HG03196 (cell line): ENCODE data around the gene NRF1.

ENCODE experiments used
- ATAC-seq: cut with Tn5 transposase; IDR thresholded peaks from one replicate; pipeline ENCODE4 v1.9.1; 2021; ENCODE audit not compliant: unreplicated experiment

Gene NRF1

GRCh38 chr7:129768614-129769399, 157.3 kb downstream of the NRF1 start:
- no peak for ATAC-seq

DNA sequence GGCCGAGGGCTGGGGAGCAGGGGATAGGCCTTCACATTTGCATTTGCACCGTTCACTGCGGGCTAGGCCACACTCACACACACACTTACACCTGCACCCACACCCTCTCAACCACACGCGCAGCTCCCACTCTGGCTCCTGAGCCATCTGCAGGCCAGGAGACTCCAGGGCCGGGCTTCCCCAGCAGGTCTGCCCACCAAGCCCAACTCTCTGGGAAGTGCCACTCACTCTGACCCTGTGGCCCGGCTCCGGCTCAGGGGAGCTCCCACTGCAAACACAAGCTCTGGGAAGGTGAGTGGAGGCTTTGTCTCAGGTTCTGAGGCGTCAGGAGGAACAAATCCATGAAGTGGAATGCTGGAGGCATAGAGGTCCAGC, 157.9 kb downstream of the NRF1 start:
- no peak for ATAC-seq

GRCh38 chr7:129769866-129770808, 158.6 kb downstream of the NRF1 start:
- ATAC-seq: no peak

DNA sequence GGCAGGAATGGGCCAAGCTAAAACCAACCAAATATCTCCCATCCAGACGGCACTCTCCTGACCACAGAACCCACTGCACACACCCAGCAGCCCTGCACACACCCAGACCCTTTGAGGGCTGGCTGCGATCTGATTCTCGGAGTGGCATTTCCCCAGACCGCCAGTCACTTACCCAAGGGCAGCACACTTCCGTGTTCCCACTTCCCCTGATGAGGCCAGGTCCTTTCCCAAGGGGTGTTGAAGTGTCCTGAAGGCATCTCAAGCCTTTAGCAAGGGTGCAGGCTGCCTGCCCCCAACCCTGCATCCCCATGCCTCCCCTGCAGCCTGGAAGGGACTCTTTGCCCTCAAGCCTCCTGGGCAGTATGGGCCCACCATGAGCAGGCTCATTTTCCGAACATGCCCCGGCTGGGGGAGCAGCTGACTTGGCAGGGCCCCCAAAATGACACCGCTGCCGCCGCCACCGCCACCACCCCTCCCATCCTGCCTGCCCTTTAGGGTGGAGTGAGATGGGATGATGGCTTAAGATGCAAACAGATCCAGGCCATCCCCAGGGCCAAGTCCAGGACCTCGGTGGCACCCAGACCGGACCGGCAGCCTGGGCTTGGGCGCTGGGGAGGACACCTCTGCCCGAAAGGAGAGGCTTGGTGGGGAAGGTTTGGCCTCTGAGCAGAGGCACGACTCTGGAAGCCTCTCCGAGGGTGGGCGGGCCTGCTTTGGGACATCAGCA, 159.8 kb downstream of the NRF1 start:
- no peak for ATAC-seq

DNA sequence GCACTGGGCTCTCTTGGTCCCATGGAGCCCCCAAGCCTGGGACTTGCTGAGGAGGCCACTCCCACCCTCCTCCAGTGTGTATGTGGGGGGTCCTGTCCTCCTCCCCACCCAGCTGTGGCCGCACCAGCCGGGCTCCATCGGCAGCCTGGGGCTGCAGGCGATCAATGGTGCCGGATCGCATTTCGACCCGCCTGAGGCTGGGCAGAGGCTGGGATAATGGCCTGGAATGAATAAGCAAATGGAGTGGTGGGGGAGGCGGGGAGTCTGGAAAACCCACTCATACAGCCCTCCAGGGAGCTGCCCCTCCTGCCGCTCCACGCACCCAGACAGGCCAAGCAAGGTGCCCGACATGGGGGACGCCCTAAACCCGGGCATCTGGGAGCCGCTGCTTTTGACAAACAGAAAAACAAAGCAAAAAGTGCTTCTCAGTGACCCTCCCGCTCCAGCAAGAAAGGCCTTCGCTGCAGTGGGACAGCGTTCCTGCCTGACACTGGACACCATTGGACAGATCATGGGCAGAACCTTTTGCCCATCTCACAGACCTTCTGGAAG, 160.5 kb downstream of the NRF1 start:
- ATAC-seq: no peak

DNA sequence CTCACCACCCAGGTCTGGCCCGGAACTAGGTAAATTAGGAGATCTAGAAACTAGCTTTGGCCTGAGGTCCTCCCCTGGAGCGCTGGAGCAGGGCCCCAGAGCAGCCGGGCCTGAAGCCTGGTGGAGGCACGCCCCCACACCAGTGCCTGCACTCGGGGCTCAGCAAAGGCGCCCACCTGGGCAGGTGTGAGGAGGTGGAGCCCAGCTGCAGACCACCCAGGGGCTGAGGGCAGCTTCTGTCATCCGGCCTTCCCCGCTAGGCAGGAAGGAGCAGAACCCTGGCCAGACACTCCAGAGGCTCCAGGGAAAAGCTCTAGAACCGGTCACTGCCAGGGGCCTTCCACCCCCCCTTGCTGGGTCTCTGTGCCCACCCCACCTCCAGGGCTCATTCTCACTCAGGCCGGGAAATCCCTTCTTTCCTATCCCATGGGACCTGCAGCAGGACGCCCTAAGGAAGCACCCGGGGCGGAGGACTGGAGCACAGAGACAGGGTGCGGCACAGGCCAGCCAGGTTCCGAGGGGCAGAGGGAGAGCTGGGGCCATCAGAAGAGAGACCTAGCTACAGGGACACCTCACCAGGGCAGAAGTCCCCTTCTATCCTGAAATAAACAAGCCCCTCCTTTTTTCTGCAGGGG, 161.2 kb downstream of the NRF1 start:
- ATAC-seq: no peak

- ATAC-seq: no peak
These were observed 161.8 kb downstream of the NRF1 start for GRCh38 chr7:129773328-129773731.

DNA sequence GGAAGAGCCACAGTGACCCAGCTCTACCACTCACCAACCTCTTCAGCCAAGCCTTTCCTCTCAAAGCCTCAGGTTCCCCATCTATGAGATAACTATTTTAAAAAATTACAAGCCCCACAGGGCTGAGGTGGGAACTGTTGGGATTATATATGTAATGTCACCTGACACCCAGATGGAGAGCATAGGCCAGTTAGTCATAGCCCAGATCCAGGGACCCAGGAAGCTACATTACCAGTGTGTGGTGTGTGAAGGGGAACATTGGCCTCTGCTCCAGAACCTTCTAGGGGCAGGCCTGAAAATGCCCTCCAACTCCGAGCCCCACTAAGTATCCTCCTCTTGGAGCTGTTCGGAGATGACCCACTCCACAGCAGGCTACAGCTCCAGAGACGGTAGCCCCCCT, 162.4 kb downstream of the NRF1 start:
- no peak for ATAC-seq

DNA sequence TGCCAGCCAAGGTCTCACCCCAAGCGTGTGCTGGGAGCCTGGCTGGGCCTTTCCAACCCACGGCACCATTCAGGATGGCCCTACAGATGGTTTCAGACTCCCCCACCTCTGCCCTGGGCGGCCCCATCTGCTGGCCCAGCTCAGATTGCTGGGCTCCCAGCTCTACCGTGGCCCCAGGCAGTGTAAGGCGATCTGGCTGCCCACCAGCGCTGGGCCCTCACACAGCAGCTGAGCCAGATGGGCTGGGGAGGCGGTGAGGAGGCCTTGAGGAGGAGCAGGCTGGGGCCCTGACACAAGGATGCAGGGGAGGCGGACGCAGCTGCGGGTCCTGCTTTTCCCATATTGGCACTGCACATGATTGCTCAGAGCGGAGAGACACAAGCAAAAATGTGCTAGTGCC, 162.8 kb downstream of the NRF1 start:
- ATAC-seq: no peak

DNA sequence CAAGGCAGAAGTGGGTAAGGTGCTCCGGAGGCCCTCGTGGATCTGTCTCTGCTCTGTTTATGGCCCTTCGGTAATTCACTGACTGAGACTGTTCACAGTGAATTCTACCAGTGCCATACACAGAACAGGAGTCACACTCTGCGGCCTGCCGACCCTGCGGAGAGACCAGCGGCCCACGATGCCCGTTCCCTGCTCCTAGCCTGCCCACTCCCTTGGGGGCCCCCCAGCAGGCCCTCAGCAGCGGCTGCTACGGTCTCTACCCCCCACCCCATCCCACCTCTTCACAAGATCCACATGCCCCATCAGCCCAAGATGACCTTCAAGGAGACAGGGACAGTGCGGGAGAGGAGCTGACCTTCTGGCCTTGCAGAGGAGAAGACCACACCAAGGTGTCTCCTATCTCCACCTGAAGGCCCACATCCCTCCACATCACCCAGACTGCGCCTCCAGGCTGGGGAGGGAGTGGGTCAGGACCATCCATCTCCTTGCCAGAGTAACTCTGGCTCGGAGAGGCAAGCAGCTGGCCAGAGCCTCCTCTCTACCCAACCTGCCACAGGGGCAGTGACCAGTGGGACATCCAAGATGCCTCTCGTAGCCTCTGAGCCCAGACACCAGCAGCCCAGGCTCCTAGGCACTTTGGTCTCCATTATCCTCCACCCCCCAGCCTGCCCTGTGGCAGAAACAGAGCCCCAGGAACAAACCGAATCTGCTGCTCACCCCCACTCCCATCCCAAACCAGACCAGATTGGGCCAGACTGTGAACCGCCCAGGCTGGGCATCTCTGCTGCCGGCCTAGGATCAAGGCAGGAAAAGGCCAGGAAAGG, 163.6 kb downstream of the NRF1 start:
- no peak for ATAC-seq

- ATAC-seq: no peak
These were observed 164.3 kb downstream of the NRF1 start for GRCh38 chr7:129775695-129776361.

- ATAC-seq: no peak
These were observed 164.8 kb downstream of the NRF1 start for GRCh38 chr7:129776362-129776722.

GRCh38 chr7:129777195-129777844, 165.8 kb downstream of the NRF1 start:
- ATAC-seq: no peak

DNA sequence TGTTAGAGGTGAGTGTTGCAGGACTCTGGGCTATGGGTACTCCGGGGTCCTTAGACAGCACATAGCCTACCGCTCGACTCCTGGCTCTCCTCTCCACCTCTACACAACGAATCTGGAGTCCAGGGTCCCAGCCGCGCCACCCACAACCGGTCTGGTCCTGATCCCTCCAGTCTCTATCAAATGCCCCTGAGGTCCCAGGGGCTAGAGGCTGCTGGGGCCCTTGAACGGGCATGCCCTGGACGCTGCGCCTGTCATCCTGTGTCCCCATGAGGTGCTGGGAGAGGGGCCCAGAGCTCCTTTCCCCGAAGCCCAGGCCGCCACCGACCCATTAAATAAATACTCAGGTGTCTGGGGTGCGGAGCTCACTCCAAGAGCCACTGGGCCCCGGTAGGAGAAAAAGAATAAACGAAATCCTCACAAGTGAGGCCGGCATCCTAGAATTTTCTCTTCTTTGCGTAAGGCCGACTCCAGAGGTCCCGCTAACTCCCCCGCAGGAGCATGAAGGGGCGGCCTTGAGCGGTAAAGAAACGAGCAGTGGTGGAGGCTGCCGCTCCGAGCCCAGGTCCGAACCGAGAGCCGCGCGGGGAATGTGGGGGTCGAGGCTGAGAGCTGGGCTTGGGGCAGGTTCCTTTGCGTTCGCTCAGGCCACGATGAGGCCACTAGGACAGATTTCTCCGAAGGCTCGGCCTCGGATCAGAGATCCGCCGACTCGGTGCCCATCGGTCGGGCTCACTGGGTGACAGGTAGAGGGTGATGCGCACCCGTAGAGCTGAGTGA, 166.7 kb downstream of the NRF1 start:
- no peak for ATAC-seq

DNA sequence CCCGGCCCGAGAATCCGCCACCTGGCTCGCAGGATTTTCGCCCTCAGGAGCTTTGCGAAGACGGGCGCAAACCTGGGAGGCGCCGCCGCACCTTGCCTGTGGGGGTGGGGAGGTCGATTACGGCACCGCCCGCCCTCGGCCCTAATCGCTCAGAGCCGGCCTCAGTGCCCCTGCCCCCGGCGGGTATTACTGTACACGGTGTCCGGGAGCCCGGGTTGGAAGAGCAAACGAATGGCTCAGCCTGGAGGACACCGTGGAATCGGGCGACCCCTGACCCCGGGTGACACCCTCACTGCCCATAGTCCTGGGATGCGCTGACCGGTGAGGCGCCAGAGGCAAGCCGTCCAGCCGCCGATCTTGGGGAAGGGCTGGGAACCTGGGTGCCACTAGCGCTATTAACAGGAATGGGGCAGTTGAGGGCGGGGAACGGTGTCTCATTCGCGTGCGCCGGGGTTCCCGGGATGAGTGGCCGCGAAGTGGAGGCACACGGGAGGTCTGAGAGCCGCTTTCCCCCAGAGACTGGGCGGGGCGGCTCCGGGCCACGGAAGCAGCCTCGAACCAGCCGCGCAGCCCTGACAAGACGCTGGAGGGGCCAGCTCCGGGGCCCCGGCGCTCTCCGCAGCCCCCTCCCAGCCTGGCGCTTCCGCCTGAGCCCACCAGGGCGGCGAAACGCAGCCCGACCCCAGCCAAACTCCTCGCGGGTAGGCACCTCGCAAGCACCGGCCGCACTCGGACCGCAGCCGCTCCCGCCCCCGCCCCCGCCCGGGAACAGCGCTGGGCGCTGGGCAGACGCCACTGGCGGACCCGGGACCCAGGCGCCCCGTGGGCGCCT, 167.5 kb downstream of the NRF1 start:
- no peak for ATAC-seq

DNA sequence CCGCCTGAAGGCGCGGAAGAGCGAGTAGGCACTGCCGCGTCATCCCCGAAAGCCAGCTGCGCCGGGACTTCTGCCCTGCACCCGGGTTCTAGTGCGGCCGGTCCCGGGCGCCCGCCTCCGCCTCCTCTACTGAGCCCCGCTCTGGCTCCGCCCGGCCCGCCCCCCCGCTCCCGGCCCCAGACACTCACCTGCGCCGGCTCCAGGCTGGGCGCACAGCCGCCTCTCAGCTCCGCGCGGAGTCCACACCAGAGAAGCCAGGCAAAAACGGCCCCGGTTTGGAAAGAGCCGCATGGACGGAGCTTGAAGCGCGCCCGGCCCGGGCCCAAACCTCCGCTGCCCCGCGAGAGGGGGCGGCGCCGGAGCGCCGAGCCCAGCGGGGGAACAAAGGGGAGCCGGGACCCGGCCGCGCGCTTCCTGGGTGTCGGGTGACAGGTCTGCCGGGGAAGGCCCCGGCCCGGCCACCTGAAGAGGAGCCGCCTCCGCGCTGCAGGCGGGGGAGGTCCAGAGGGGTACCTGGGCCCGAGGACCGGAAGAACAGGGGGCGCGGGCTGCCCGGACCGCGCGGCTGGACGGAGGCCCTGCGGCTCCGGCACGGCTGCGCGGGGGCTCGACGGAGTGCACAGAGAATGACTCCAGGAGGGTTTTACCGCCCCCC, 168.2 kb downstream of the NRF1 start:
- ATAC-seq: no peak
